Right atrium auricular region (tissue), 2 donors: ENCODE results near the gene COBL. TPM values are rescaled to one million over a fixed set of nuclear protein-coding genes. Genes with fewer than 3 reads are reported as not detected.

ENCODE experiments used
- DNase-seq: peaks from one replicate; pipeline ENCODE4 v3.0.0-alpha.2; 2019; ENCODE audit warnings: low spot score
- H3K27ac ChIP-seq, 2 donors: fragments of 200-600 bp; sonication (generic); 1 replicate in 1 of 2; 2 replicates in 1 of 2; pipeline ENCODE4 v1.5.1; 2016 to 2019
- H3K27me3 ChIP-seq, 2 donors: fragments of 200-600 bp; sonication (generic); one replicate each; pipeline versions ENCODE4 v1.5.1 to v1.6.0; 2017 to 2019
- H3K36me3 ChIP-seq: fragments of 200-600 bp; sonication (generic); one replicate; pipeline ENCODE4 v1.5.1; 2016
- H3K4me1 ChIP-seq, 2 donors: fragments of 200-600 bp; sonication (generic); one replicate each; pipeline versions ENCODE4 v1.5.1 to v1.6.0; 2017 to 2019
- H3K4me3 ChIP-seq, 2 donors: fragments of 200-600 bp; sonication (generic); 1 replicate in 1 of 2; 2 replicates in 1 of 2; pipeline ENCODE4 v1.5.1; 2017 to 2019; ENCODE audit warnings: mild to moderate bottlenecking in 1 of 2, moderate library complexity in 1 of 2
- H3K9me3 ChIP-seq, 2 donors: fragments of 200-600 bp; sonication (generic); one replicate each; pipeline ENCODE4 v1.5.1; 2019
- CTCF ChIP-seq, 2 donors: fragments of 200-600 bp; sonication (generic); IDR thresholded peaks; one replicate each; pipeline ENCODE4 v1.5.1; 2019; ENCODE audit warnings: antibody characterized with exemption in 2 of 2
- total RNA-seq, 2 donors: library from RNA; depleted of rRNA; stranded (reverse); fragments of >200 nt; gene quantifications; one replicate each; pipeline ENCODE4 v1.1.0, GENCODE V29; 2016

The COBL gene
- total RNA-seq, 2 donors from 2014 or later, result 26.3 to 31.4 TPM

DNA sequence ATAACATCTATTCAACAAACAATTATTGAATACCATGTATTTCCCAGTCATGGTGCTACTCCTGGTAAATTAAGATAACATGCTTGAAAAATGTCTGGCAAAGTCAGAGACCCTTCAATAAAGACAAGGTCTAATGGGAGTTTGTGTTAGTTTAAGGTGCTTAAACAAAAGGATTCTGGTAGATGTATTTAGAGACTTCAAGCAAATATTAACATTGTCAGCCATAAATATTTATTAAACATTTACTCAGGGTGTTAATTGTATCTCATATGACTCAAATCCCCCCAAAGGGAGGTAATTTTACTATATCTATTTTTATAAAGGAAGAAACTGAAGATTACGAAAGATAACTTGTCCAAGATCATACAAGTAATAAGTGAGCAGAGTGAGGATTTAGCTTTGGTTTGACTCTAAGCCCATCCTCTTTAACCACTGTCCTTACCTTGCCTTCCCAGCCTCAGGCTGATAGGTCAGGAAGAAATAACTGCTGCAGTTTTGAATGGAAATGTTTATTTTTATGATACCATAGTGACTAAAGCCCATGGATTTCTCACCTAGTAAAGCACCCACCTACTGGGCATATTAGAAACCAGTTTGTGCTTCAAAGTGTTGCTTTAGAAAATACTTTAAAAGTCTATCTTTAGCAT, 215.4 kb downstream of the COBL start:
- no peaks in the 10 kb centered on the region for H3K36me3 ChIP-seq
- H3K27me3 ChIP-seq, result no peaks in the 10 kb centered on the region
- H3K9me3 ChIP-seq, result peaks cover 0 to 20% of the 10 kb centered on the region in 2 donors
- H3K4me3 ChIP-seq, result no peak overlapping the region
- DNase-seq, result no peak
- no peak overlapping the region for H3K27ac ChIP-seq
- no peaks in the 10 kb centered on the region for H3K4me1 ChIP-seq
- no peak for TF ChIP-seq CTCF (IDR thresholded peaks at IDR 0.05)

DNA sequence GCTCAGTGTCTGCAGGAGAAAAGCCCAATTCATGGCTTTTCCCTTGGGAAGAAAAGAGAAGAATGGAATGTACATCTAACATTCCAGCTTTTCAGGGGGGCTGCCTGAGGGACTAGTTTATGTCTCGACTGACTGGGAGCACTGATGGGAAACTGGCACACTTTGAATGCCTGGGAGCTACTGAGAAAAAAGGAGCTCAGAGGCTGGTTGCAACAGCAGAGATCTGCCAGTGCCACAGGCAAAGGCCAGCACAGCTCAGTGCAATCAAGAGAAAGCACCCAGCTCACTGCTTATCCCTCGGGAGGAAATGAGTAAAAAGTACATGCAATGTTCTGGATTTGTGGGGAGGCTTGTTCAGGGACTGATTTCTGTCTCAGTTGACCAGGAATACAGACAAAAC, 226.2 kb downstream of the COBL start:
- no peaks in the 10 kb centered on the region for H3K27me3 ChIP-seq
- H3K36me3 ChIP-seq, result no peaks in the 10 kb centered on the region
- no peak overlapping the region for H3K4me3 ChIP-seq
- H3K4me1 ChIP-seq, result peaks cover 0 to 5% of the 10 kb centered on the region in 2 donors
- DNase-seq, result no peak
- peaks cover 0 to 22% of the 10 kb centered on the region in 2 donors for H3K9me3 ChIP-seq
- no peak overlapping the region for H3K27ac ChIP-seq
- no peak for TF ChIP-seq CTCF (IDR thresholded peaks at IDR 0.05)

GRCh38 chr7:51085034-51085692, 231.4 kb downstream of the COBL start:
- Histone ChIP-seq H3K27ac (peak overlapping the region in 1 of 2 donors; percentile 49), H3K36me3 (no peaks in the 10 kb centered on the region), H3K4me1 (peaks cover 0 to 34% of the 10 kb centered on the region in 2 donors), H3K9me3 (no peaks in the 10 kb centered on the region), H3K27me3 (no peaks in the 10 kb centered on the region), H3K4me3 (no peak overlapping the region)
- DNase-seq, result no peak
- TF ChIP-seq CTCF (IDR thresholded peaks at IDR 0.05), result no peak

GRCh38 chr7:51084121-51084520, 232.5 kb downstream of the COBL start:
- no peaks in the 10 kb centered on the region for H3K36me3 ChIP-seq
- H3K27ac ChIP-seq, result peak overlapping the region; percentile 73 to 82
- H3K4me1 ChIP-seq, result peaks cover 0 to 43% of the 10 kb centered on the region in 2 donors
- H3K9me3 ChIP-seq, result no peaks in the 10 kb centered on the region
- no peak for DNase-seq
- H3K27me3 ChIP-seq, result no peaks in the 10 kb centered on the region
- TF ChIP-seq CTCF (IDR thresholded peaks at IDR 0.05), result no peak
- H3K4me3 ChIP-seq, result no peak overlapping the region

GRCh38 chr7:51082940-51083533, 233.6 kb downstream of the COBL start:
- H3K36me3 ChIP-seq, result no peaks in the 10 kb centered on the region
- H3K9me3 ChIP-seq, result no peaks in the 10 kb centered on the region
- no peak for DNase-seq
- TF ChIP-seq CTCF (IDR thresholded peaks at IDR 0.05), result no peak
- H3K27me3 ChIP-seq, result no peaks in the 10 kb centered on the region
- peaks cover 0 to 43% of the 10 kb centered on the region in 2 donors for H3K4me1 ChIP-seq
- no peak overlapping the region for H3K4me3 ChIP-seq
- H3K27ac ChIP-seq, result peak overlapping the region; percentile 73 to 82
